Measurements from ENCODE around the gene CNTFR.
"Not testable (repeated sequence)": the region's sequence is repeated elsewhere in the genome, so short reads cannot be mapped to it uniquely, and the experiment has no call there.

The CNTFR gene, protein sequence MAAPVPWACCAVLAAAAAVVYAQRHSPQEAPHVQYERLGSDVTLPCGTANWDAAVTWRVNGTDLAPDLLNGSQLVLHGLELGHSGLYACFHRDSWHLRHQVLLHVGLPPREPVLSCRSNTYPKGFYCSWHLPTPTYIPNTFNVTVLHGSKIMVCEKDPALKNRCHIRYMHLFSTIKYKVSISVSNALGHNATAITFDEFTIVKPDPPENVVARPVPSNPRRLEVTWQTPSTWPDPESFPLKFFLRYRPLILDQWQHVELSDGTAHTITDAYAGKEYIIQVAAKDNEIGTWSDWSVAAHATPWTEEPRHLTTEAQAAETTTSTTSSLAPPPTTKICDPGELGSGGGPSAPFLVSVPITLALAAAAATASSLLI

DNA sequence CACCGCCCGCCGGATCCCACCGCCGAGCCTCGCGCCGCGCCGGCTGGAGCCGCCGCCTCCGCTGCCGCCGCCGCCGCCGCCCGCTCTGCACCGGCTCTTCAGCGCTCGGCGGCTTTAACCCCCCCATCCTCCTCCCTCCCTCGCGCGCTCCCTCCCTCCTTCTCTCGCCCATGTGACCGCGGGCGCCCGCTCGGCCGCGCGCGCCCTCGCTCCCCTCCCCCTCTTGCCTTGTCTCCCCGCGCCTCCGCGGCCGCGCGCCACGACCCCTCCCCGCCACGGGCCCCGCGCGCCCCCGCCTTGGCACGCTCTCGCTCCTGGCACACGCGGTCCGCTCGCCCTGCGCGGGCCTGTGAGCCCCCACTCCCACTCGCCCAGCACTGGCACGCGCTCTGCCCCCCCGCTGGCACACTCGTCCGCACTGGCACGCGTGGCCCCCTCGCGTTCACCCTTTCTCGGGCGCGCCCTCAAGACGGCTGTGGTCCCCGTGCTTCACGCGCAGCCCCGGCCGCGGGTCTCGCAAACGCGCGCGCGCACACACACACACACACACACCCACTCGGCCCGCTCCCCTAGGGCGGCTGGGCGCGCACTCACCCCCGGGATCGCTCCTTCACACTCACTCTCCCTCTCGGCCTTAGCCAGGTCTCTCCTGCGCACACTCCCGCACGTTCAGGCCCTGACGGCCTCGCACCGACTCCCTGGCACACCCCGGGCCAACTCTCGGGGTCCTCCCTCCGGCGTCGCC lies at the start of gene CNTFR:
Gene CNTFR, minus strand, starts transcription at position 89 of the 745 bp plus-strand sequence. CDS start 20,743 bp downstream, outside the sequence.
- no peak for DNase-seq

DNA sequence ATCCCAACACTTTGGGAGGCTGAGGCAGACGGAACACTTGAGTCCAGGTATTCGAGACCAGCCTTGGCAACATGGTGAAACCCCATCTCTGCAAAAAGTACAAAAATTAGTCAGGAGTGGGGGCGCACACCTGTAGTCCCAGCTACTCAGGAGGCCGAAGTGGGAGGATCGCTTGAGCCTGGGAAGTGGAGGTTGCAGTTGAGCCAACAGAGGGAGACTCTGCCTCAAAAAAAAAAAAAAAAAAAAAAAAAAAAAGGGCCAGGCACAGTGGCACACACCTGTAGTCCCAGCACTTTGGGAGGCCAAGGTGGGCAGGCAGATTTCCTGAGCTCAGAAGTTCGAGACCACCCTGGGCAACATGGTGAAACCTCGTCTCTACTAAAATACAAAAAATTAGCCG lies 49.8 kb upstream of the CNTFR start:
- not testable (repeated sequence) for DNase-seq

DNA sequence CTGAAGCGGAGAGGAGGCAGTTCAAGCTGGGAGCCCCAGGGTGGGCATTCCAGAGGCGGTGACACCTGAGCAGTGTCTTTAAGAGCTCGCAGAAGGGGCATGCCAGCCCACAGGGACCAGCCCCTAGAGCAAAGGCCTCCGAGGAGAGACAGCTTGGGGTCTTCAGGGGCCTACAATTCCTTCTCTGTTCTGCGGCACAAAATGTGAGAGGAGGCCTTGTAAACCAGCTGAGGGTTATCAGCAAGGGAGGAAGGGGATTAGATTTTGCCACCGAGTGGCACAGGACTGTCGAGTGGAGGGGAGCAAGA lies 48.6 kb upstream of the CNTFR start:
- no peak for DNase-seq

DNA sequence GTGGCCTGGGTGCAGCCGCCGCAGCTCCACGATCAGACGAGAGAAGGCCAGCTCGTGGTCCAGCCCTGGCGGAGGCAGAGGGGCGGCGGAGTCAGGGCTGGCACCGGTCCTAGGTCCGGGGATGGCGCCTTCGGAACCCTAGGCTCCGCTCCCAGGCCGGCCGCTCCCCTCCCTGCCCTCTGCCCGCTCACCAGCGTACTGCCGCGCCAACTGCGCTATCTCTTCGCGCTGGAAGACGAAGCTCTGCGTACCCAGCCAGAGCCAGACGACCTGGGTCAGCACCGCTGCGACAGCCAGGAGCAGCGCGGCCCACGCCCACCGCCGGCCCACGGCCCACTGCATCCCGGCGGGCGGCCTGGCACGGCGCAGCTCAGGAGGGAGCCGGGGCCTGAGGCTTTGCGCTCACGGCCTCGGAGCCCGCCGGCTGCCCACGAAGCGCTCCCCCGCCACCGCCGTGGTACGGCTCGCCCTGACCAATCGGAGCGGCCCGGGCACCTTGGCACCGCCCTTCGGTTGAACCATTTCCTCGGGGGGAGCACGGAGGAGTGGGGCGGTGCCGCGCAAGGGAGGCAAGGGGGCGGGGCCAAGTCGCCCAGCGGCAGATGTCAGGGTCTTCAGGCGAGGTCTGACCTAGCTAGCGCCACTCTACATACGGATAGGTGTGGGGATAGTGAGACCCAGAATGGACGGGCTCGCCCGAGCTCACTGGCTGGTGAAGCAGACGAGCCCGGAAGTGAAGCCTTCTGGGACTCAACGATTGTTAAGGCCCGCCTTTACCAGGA lies 48.0 kb upstream of the CNTFR start, which contains the start of gene SIGMAR1:
Gene SIGMAR1, minus strand, starts transcription at position 432 of the 782 bp plus-strand sequence. Its CDS starts 90 bp downstream, at position 342.
- DNase-seq, result peak; percentile 70 to 82

DNA sequence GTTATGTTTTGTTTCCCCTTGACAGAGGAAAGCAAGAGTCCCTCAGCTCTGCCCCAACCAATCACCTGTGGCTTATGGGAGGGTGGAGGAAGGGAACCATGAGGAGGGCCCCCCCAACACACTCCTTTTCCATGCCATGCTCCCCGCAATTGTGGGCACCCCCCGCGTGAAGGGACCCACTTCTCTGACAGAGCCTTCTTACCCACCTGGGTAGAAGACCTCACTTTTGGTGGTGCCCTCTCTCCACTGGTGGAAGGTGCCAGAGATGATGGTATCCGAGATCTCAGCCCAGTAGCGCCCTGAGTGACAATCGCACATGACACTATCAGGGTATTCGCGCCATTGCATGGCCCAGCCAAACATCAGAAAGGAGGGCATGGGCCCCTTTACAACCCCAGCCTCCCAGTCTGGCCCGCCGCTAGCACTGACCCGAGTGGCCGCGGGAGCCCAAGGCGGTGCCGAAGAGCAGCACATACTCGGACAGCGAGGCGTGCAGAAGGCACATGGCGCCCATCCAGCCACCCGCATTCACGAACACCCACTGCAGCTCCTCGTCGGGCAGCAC lies 47.3 kb upstream of the CNTFR start:
- DNase-seq, result no peak

DNA sequence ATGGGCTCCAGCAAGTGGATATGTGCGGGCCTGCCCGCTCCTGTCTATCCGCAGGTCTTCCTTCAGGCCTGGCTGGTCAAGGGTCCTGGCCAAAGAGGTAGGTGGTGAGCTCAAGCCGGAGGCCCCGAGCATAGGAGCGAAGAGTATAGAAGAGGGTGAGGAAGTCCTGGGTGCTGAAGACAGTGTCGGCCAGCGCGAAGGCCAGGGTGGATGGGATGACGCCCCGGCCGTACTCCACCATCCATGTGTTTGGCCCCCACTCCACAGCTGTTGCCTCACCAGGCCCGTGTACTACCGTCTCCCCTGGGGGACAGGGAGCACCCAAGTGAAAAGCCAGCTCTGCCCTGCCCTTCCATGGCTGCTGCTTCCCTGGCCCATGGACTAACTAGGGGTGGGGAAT lies 46.0 kb upstream of the CNTFR start:
- no peak for DNase-seq

DNA sequence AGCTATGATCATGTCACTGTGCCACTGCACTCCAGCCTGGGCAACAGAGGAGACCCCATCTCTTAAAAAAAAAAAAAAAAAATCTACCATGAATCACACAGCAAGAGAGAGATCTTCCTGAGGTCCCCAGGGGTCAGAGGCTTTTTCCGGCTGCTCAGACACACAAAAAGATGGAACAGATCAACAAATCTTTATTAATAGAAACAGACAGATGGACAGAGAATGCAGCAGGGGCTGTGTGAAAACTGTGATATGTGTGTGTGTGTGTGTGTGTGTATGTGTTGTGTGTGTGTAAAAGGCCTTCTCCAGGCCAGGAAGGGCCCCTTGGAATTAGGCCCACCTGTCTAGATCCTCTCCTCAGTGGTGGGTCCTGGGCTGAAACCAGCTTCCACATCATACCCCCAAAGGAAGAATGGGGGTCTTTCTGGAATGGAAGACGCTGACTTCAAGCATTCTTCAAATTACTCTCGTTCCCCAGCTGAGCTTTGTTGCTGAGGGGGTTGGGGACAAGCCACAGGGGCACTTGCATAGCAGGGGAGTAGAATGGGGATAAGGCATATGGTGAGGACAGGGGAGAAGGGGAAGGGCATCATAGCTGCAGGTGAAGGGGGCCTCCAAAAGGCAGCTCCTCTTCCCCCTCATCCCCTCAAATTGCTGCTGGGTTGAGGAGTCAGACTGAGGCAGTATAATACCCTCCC lies 45.2 kb upstream of the CNTFR start:
- no peak for DNase-seq

DNA sequence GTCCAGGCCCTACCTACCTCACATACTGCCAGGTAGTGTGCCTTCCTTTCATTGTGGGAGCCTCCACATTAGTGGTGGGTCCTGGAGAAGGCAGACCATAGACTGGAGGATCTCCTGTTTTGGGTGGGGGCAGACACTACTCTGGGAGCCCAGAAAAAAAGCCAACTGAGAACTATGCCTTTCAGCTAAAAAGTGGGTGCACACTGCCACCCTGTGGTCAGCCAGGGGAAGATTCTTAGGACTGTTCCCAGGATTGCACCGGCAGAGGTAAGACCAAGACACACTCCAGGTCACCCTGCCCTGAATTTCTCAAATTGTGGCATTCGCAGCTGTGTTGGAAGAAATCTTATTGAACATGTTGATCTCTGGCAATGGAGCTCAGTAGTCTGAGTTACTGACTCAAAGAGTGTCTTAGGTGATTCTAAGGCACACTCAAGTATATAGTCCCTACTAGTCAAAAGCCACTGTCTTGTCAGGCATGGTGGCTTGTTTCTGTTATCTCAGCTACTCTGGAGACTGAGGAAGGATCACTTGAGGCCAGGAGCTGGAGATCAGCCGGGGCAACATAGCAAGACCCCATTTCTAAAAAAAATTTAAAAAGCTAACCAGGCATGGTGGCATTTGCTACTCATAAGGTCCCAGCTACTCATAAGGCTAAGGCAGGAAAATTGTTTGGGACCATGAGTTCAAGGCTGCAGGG lies 44.5 kb upstream of the CNTFR start:
- DNase-seq, result peak; percentile 37 to 62

DNA sequence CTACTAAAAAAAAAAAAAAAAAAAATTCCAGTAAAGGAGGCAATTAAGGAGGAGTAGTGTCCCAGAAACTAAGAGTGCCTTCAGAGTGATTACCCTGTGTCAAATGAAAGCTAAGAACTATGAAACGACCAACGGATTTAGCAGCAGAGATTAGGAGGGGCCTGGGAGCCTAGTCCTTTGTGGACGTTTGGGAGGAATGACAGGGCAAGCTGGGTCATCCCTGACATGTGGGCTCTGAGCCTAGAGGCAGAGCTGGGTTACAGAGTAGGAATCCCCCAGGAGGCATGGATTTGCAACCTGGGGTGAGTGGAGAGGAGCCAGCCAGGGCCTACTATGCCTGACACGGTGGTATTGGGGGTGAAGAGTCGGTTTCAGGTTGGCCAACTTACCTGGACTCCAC lies 43.6 kb upstream of the CNTFR start:
- no peak for DNase-seq

DNA sequence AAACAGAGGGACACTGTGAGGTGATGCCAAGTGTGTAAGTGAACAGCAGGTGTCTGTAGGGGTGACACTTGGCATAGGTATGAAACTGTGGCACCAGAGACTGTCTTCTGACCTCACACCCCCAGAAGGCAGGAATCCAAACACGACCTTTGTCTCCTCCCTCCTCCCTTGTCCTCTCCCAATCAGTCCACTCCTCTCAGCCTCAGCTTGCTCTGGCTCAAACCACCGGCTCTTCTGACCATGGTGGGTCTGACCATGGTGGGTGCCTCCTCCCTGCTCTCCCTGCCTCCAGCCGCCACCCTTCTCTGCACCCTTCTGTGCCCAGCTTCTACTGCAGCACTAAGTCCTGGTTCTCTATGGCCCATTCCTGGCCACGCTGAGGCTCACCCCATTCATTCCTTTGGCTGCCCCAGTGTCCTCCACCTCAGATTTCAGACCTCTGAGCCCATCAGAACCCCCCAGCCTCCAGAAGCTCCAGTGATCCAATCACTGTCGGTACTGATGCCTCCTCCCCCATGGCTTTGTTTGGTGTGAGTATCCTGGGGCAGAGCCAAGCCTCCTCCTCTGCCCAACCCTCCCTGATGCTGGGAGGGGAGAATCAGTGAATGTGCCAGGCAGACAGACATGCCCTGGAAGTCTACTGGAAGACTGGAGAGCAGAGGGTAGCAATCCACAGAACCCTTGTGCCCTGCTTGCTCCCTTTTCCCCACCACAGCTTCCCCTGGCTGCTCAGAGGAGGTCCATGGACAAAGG lies 41.1 kb upstream of the CNTFR start:
- no peak for DNase-seq

DNA sequence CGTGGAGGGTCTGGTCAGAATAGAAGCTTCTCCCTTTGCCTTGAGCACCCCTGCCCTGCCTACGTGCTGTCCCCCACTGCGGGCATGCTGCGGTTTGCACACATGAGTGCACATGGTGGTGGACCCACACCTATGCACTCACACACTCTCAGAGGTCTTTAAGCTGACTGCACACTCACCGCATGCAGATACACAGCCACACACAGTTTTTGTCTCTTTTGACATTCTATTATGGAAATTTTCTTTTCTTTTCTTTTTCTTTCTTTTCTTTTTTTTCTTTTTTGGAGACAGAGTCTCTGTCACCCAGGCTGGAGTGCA lies 39.9 kb upstream of the CNTFR start:
- DNase-seq, result no peak

DNA sequence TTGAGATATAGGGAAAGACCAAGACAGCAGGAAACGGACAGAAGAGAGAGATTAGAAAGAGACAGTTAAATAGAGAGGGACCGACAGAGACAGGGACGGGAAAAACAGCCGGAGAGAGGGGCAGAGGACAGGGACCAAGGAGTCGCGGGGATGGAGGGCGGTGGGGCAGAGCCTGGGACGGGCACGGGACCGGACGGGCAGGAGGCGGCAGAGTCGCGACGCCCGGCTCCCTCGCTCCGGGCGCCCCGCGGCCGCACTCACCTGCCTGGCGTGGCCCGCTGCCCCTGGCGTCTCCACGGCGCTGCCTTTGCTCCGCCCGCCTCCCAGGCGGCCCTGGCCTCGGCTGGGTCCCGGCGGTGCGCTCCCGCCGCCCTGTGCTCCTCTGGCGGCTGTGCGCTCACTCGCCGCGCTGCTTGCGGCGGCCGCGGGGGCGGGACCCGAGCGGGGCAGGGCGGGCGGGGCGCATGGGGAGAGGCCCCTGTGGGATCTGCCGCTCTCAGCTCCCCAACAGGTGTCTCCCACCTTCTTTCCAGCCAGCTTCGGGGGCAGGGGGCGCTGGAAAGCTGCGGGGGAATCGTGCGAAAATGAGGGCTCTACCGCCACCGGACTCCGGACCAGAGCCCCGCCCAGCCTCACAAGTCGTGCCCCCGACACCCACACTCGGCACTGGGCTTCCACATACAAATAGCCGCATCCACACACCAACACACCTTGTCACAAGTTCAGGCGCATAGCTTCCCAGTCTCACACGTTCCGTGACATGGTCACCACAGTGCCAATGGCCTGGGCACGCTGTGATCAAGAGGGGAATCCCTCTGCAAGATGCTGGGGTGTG lies 39.3 kb upstream of the CNTFR start, which contains the start of gene ARID3C:
Gene ARID3C, minus strand, starts transcription at position 411 of the 835 bp plus-strand sequence. CDS start 1,052 bp downstream, outside the sequence.
- DNase-seq, result no peak

DNA sequence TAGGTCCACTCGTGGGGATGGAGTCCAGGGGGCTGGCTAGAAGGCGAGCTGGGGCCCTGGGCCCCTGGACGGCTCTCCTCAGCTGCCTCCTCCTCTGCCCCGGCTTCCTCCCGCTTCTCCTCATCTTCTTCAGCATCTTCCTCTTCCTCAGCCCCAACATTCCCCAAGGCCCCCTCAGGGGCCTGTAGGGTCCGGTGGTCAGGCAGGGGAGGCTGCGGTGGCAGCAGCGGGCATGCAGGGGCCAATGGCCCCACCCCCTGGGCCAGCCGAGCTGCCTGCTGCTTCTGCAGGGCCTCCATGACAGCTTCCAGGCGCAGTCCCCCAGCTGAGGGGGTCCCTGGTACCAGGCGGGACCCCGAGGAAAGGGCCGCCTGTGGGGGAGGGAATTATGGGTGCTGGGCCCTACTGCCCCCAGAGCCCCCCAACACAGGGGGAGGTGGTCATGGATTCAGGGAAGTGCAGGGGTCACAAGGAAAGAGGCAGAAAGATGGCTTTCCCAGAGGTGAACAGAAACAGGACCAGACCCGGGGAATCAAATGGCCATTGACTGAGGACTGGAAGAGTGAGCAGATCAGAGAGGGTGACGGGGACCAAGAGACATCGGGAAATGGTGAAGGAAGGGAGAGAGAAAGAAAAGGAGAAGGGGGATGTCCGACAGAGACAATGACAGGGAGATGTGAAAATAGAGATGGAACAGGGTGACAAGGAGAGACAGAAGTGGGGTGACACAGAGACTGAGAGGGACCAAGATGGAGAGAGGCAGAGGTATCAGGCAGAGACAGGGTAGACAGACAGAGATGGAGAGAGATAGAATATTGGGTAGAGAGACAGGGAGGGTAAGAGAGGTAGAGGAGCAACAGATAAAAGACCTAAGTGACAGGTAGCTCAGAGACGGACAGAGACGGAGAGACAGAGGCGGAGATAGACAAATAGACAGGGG lies 38.5 kb upstream of the CNTFR start:
- no peak for DNase-seq

DNA sequence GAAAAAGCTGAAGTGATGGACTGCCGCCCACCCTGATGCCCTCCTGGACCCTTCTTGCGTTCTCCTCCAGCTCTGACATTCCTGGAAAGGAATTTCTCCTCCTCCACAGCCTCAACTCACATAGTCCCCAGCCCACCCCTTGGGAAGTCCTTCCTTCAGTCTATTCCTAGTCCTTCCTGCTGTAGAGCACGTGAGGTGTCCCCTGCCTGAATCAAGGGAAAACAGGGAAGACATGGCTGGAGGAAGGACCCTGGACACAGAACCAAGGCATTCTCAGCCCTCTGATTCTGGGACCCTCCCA lies 35.6 kb upstream of the CNTFR start:
- DNase-seq, result no peak

DNA sequence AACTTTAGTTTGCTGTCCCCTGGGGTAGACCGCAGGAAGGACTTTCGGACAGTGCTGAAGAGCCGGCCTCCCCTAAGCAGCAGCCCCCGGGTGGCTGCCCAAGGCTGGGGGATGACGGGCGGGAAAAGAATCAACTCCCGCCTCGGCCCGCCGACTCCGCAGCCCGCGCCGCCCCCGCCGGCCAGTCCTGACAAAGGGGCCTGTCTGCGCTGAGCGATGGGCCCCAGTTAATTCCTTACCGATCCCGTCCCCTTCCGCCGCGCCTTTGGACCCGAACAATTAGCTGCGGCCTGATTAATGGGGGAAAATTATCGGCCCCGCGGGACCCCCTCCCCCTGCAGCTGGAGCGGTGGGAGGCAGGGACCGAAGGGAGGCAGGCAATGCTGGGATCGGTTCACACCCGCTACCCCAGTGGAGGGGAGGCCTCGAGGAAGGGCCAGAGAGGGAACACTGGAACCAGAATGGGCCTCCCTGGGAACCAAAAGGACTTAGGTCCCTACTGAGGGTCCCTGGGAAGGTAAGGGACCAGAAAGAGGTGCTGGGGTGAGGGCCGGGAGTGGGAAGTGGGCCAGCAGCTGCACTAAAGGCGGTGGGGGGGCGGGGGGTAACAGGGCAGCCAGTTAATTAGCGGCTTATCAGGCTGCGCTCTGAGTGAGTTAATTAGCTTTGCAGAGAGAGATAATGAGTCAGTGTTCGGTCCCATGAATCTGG lies 35.1 kb upstream of the CNTFR start:
- DNase-seq, result no peak

DNA sequence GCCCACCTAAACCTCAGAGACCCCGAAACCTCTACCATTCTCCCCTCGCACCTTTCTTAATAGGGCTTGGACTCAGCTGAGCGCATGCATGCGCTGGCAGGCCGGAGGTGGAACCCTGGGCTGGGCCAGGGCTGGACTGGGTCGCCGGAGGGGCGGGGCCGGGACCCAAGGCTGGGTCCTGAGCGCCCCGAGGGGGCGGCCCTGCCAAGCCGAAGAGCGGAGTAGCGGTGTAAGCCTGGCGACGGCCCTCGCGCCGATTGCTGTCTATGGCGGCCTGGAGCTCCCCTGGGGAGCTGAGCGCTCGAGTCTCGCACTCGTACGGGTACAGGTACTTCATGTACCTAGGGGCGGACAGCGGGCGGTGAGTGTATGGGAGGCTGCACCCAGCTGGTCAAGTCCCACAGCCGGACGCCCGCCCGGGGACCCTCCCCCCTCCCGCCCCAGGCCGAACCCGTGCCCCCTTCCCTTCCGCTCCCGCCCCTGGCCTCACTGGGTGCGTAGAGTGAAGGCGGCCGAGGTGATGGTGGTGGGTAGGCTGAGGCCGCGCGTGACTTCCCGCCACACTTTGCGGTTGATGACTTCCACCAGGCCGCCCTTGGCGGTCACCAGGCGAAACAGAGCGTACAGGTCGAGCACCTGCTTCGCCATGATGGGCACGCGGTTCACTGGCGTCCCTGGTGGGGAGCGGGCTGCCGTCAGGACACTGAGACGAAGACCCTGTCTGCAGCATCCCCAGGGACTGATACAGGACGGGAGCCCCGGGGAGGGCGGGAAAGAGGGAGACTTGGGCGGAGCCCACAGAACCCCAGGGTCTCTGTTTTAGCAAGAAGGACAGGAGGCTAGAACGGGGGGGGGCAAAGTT lies 34.1 kb upstream of the CNTFR start:
- no peak for DNase-seq

Data from bone marrow (tissue), 2 donors.